GM12878 (cell line): ENCODE measurements around the gene ULK4.

Experiments used
- CTCF ChIP-seq, 3 experiments: IDR thresholded peaks in 2 of 3; conservative IDR thresholded peaks in 1 of 3; 2 replicates each; pipeline ENCODE4 v1.5.1; 2011; ENCODE audit warnings: low read depth in 3 of 3, low read length in 3 of 3, mild to moderate bottlenecking in 3 of 3, control low read depth in 2 of 3, moderate library complexity in 2 of 3, inconsistent platforms in 1 of 3, mixed read lengths in 1 of 3; ENCODE audit not compliant: control insufficient read depth in 2 of 3, insufficient read depth in 1 of 3; ENCODE audit errors: extremely low read depth in 1 of 3
- EZH2 ChIP-seq: IDR thresholded peaks from 2 replicates; pipeline ENCODE4 v1.6.1; 2012; ENCODE audit warnings: low read depth, mild to moderate bottlenecking, control low read depth, inconsistent platforms, low read length, borderline replicate concordance; ENCODE audit not compliant: control insufficient read depth
- MXI1 ChIP-seq: fragments of 150-350 bp; IDR thresholded peaks from 2 replicates; pipeline ENCODE4 v1.6.1; 2011; ENCODE audit warnings: low read depth, mild to moderate bottlenecking, inconsistent platforms, low read length, improper control_type of control experiment
- MYC ChIP-seq: IDR thresholded peaks from 2 replicates; pipeline ENCODE4 v1.6.1; 2011; ENCODE audit warnings: mild to moderate bottlenecking, low read length, moderate library complexity, inconsistent platforms; ENCODE audit not compliant: insufficient read depth, insufficient replicate concordance, insufficient read length, severe bottlenecking
- NFXL1 ChIP-seq: fragments of 450-650 bp; IDR thresholded peaks from 2 replicates; pipeline ENCODE4 v1.6.1; 2017; ENCODE audit warnings: antibody characterized with exemption, mild to moderate bottlenecking, borderline replicate concordance
- NRF1 ChIP-seq: conservative IDR thresholded peaks from 2 replicates; pipeline ENCODE4 v1.6.1; 2011; ENCODE audit warnings: mild to moderate bottlenecking, low read depth, low read length, improper control_type of control experiment
- POLR2A ChIP-seq: IDR thresholded peaks from 2 replicates; pipeline ENCODE4 v1.6.1; 2011; ENCODE audit warnings: low read depth, mild to moderate bottlenecking, low read length
- POLR2AphosphoS5 ChIP-seq: IDR thresholded peaks from 2 replicates; pipeline ENCODE4 v1.6.1; 2011; ENCODE audit warnings: mild to moderate bottlenecking, low read length, inconsistent platforms
- RCOR1 ChIP-seq: conservative IDR thresholded peaks from 2 replicates; pipeline ENCODE4 v1.6.1; 2012; ENCODE audit warnings: low read depth, low read length, improper control_type of control experiment
- SIN3A ChIP-seq: IDR thresholded peaks from 2 replicates; pipeline ENCODE4 v1.6.1; 2012; ENCODE audit warnings: low read depth, low read length, improper control_type of control experiment
- STAT3 ChIP-seq: IDR thresholded peaks from 2 replicates; pipeline ENCODE4 v1.6.1; 2011; ENCODE audit warnings: low read depth, low read length, improper control_type of control experiment
- TAF1 ChIP-seq: IDR thresholded peaks from 2 replicates; pipeline ENCODE4 v1.6.1; 2011; ENCODE audit warnings: mild to moderate bottlenecking, low read depth, low read length, borderline replicate concordance
- TF ChIP-seq, protein P1 (sequence below): fragments of 450-650 bp; IDR thresholded peaks from 2 replicates; pipeline ENCODE4 v1.6.1; 2016; ENCODE audit warnings: mild to moderate bottlenecking

DNA sequence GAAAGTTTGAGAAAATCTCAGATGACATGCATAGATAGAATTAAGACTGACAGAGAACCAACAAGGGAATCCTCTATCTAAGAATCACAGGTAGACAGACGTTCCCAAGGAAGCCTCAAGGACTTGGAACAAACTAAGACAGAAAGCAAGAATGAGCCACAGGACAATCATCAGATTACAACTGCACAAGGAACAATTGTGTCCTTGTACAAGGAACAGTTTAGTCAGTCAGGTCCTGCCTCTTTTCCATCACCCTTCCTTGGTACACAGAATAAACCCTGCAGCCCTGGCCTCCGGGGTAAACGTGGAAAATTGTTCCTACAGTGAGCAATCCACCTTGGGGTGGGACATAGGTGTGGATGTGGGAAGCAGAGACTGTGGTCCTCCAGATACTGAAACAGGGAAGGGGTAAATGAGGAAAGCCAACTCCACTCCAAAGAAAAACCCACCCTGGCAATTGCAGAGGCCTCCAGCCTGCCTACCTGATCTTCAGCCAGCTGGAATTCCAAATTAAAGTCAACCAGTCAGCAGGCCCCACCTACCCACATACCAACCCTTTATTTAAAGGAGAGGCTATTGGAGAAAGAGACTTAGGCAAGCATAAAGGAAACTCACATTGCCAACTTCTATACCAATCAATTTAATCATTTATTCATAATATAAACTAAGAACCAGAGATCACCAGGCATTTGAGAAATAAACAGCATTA, 73.4 kb downstream of the ULK4 start:
- TF ChIP-seq CTCF (IDR thresholded peaks at IDR 0.05 in 2 of 3, conservative IDR thresholded peaks at IDR 0.05 in 1 of 3; ENCODE audit: control insufficient read depth in 2 of 3, extremely low read depth in 1 of 3, insufficient read depth in 1 of 3, low read depth in 3 of 3, low read length in 3 of 3) (no peak), MYC (no peak), NRF1 (no peak), POLR2AphosphoS5 (no peak), NFXL1 (no peak), MXI1 (no peak), RCOR1 (no peak), POLR2A (no peak), SIN3A (no peak), STAT3 (no peak), EZH2 (no peak), TAF1 (no peak)
- TF ChIP-seq, protein P1, sequence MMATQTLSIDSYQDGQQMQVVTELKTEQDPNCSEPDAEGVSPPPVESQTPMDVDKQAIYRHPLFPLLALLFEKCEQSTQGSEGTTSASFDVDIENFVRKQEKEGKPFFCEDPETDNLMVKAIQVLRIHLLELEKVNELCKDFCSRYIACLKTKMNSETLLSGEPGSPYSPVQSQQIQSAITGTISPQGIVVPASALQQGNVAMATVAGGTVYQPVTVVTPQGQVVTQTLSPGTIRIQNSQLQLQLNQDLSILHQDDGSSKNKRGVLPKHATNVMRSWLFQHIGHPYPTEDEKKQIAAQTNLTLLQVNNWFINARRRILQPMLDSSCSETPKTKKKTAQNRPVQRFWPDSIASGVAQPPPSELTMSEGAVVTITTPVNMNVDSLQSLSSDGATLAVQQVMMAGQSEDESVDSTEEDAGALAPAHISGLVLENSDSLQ: no peak
